ENCODE data around the gene GCHFR. TPM values are rescaled to one million over a fixed set of nuclear protein-coding genes. Genes with fewer than 3 reads are reported as not detected.

The GCHFR gene
- total RNA-seq, 1 donor from 2014 or later, result 4.6 TPM

- no peak overlapping the region for H3K27ac Mint-ChIP-seq (ENCODE audit: unreplicated experiment)
- no peak for DNase-seq (ENCODE audit: low spot score)
- no peak for TF ChIP-seq CTCF (IDR thresholded peaks at IDR 0.05; ENCODE audit: unreplicated experiment)
- H3K27me3 Mint-ChIP-seq (ENCODE audit: unreplicated experiment), result peaks cover 3% of the 10 kb centered on the region
- H3K4me1 Mint-ChIP-seq (ENCODE audit: unreplicated experiment), result peaks cover 2% of the 10 kb centered on the region
- H3K4me3 Mint-ChIP-seq (ENCODE audit: unreplicated experiment), result no peak overlapping the region
- H3K9me3 Mint-ChIP-seq (ENCODE audit: unreplicated experiment), result no peaks in the 10 kb centered on the region
- peaks cover 24% of the 10 kb centered on the region for H3K36me3 Mint-ChIP-seq (ENCODE audit: low read depth, unreplicated experiment)
Measured at GRCh38 chr15:40746916-40747418, 16.9 kb upstream of the GCHFR start.

GRCh38 chr15:40747685-40748631, 15.9 kb upstream of the GCHFR start:
- peaks cover 2% of the 10 kb centered on the region for H3K4me1 Mint-ChIP-seq (ENCODE audit: unreplicated experiment)
- no peak overlapping the region for H3K27ac Mint-ChIP-seq (ENCODE audit: unreplicated experiment)
- H3K27me3 Mint-ChIP-seq (ENCODE audit: unreplicated experiment), result peaks cover 3% of the 10 kb centered on the region
- no peaks in the 10 kb centered on the region for H3K9me3 Mint-ChIP-seq (ENCODE audit: unreplicated experiment)
- H3K4me3 Mint-ChIP-seq (ENCODE audit: unreplicated experiment), result no peak overlapping the region
- no peak for DNase-seq (ENCODE audit: low spot score)
- TF ChIP-seq CTCF (IDR thresholded peaks at IDR 0.05; ENCODE audit: unreplicated experiment), result no peak
- peaks cover 25% of the 10 kb centered on the region for H3K36me3 Mint-ChIP-seq (ENCODE audit: low read depth, unreplicated experiment)

- H3K27ac Mint-ChIP-seq (ENCODE audit: unreplicated experiment), result no peak overlapping the region
- no peak overlapping the region for H3K4me3 Mint-ChIP-seq (ENCODE audit: unreplicated experiment)
- no peak for TF ChIP-seq CTCF (IDR thresholded peaks at IDR 0.05; ENCODE audit: unreplicated experiment)
- no peaks in the 10 kb centered on the region for H3K9me3 Mint-ChIP-seq (ENCODE audit: unreplicated experiment)
- peaks cover 30% of the 10 kb centered on the region for H3K36me3 Mint-ChIP-seq (ENCODE audit: low read depth, unreplicated experiment)
- H3K4me1 Mint-ChIP-seq (ENCODE audit: unreplicated experiment), result peaks cover 5% of the 10 kb centered on the region
- H3K27me3 Mint-ChIP-seq (ENCODE audit: unreplicated experiment), result peaks cover 5% of the 10 kb centered on the region
- no peak for DNase-seq (ENCODE audit: low spot score)
Measured at GRCh38 chr15:40749151-40749630, 14.7 kb upstream of the GCHFR start.

GRCh38 chr15:40750885-40751284, 13.0 kb upstream of the GCHFR start:
- H3K4me3 Mint-ChIP-seq (ENCODE audit: unreplicated experiment), result no peak overlapping the region
- H3K9me3 Mint-ChIP-seq (ENCODE audit: unreplicated experiment), result no peaks in the 10 kb centered on the region
- TF ChIP-seq CTCF (IDR thresholded peaks at IDR 0.05; ENCODE audit: unreplicated experiment), result no peak
- no peak for DNase-seq (ENCODE audit: low spot score)
- H3K4me1 Mint-ChIP-seq (ENCODE audit: unreplicated experiment), result peaks cover 6% of the 10 kb centered on the region
- peaks cover 26% of the 10 kb centered on the region for H3K36me3 Mint-ChIP-seq (ENCODE audit: low read depth, unreplicated experiment)
- no peak overlapping the region for H3K27ac Mint-ChIP-seq (ENCODE audit: unreplicated experiment)
- peaks cover 7% of the 10 kb centered on the region for H3K27me3 Mint-ChIP-seq (ENCODE audit: unreplicated experiment)

GRCh38 chr15:40751745-40752144, 12.1 kb upstream of the GCHFR start:
- H3K27me3 Mint-ChIP-seq (ENCODE audit: unreplicated experiment), result peaks cover 7% of the 10 kb centered on the region
- TF ChIP-seq CTCF (IDR thresholded peaks at IDR 0.05; ENCODE audit: unreplicated experiment), result no peak
- H3K9me3 Mint-ChIP-seq (ENCODE audit: unreplicated experiment), result no peaks in the 10 kb centered on the region
- peaks cover 6% of the 10 kb centered on the region for H3K4me1 Mint-ChIP-seq (ENCODE audit: unreplicated experiment)
- H3K27ac Mint-ChIP-seq (ENCODE audit: unreplicated experiment), result no peak overlapping the region
- peaks cover 23% of the 10 kb centered on the region for H3K36me3 Mint-ChIP-seq (ENCODE audit: low read depth, unreplicated experiment)
- no peak for DNase-seq (ENCODE audit: low spot score)
- no peak overlapping the region for H3K4me3 Mint-ChIP-seq (ENCODE audit: unreplicated experiment)
